Gastrocnemius medialis (tissue), 4 donors: ENCODE measurements around the gene SH3BP2. TPM values are rescaled to one million over a fixed set of nuclear protein-coding genes. Genes with fewer than 3 reads are reported as not detected.
A peak's percentile ranks its signal among the peaks of the same experiment; 100 is the strongest.

Experiments
- ATAC-seq, 2 donors: fragments of 150-250 bp; one replicate each; pipeline ENCODE4 v1.9.1; 2016
- DNase-seq, 2 donors: peaks; one replicate each; pipeline ENCODE4 v3.0.0-alpha.2; 2019
- H3K27ac ChIP-seq, 4 donors: fragments of 200-600 bp; sonication (generic); 1 replicate in 1 of 4; 2 replicates in 3 of 4; pipeline ENCODE4 v1.5.1; 2016 to 2018; ENCODE audit warnings: mild to moderate bottlenecking in 2 of 4, moderate library complexity in 1 of 4
- H3K27me3 ChIP-seq, 3 donors: fragments of 200-600 bp; sonication (generic) in 2 of 3; 1 replicate in 1 of 3; 2 replicates in 2 of 3; pipeline versions ENCODE4 v1.5.1 to v1.6.0; 2016 to 2019; ENCODE audit warnings: mild to moderate bottlenecking in 1 of 3, moderate library complexity in 1 of 3
- H3K36me3 ChIP-seq, 2 donors: fragments of 200-600 bp; sonication (generic) in 1 of 2; one replicate each; pipeline ENCODE4 v1.5.1; 2017 to 2018
- H3K4me1 ChIP-seq, 2 donors: fragments of 200-600 bp; sonication (generic) in 1 of 2; one replicate each; pipeline ENCODE4 v1.5.1; 2016 to 2017; ENCODE audit warnings: mild to moderate bottlenecking in 2 of 2
- H3K4me3 ChIP-seq, 4 donors: fragments of 200-600 bp; sonication (generic) in 3 of 4; 1 replicate in 1 of 4; 2 replicates in 3 of 4; pipeline ENCODE4 v1.5.1; 2016 to 2019; ENCODE audit warnings: mild to moderate bottlenecking in 2 of 4
- H3K9me3 ChIP-seq, 3 donors: fragments of 200-600 bp; sonication (generic) in 2 of 3; 1 replicate in 1 of 3; 2 replicates in 2 of 3; pipeline ENCODE4 v1.5.1; 2016 to 2019
- POLR2A ChIP-seq, 2 donors: fragments of 450-650 bp; IDR thresholded peaks; one replicate each; pipeline ENCODE4 v1.6.1; 2017; ENCODE audit warnings: antibody characterized with exemption in 2 of 2, mild to moderate bottlenecking in 2 of 2, moderate library complexity in 2 of 2
- in situ Hi-C, 4 donors: fragments of 200-750 bp; cut with MboI; loops; one replicate each; pipeline versions ENCODE4 v1.15.0 to v1.8.0; 2017; ENCODE audit warnings: low sequenced_read_pairs in 4 of 4
- intact Hi-C: fragments of 100-400 bp; cut with DNase I; formaldehyde crosslinking; loops from one replicate; pipeline ENCODE4 v1.15.1; 2023; ENCODE audit warnings: low total_unique reads
- total RNA-seq, 4 donors: library from RNA; depleted of rRNA; stranded (reverse); fragments of >200 nt; gene quantifications; one replicate each; pipeline versions ENCODE4 v1.1.0 to v1.2.3, GENCODE V29; 2016
- TF ChIP-seq, protein P1 (sequence below), 5 experiments: fragments of 450-650 bp in 3 of 5; fragments of 200-600 bp in 2 of 5; sonication (generic) in 2 of 5; IDR thresholded peaks in 4 of 5; conservative IDR thresholded peaks in 1 of 5; 1 replicate in 4 of 5; 2 replicates in 1 of 5; pipeline ENCODE4 v1.5.1; 2016 to 2019; ENCODE audit warnings: antibody characterized with exemption in 5 of 5, mild to moderate bottlenecking in 3 of 5, moderate library complexity in 3 of 5

SH3BP2 gene
- total RNA-seq, 4 donors from 2014 or later, result 4.8 to 21.5 (median 12.0) TPM

DNA sequence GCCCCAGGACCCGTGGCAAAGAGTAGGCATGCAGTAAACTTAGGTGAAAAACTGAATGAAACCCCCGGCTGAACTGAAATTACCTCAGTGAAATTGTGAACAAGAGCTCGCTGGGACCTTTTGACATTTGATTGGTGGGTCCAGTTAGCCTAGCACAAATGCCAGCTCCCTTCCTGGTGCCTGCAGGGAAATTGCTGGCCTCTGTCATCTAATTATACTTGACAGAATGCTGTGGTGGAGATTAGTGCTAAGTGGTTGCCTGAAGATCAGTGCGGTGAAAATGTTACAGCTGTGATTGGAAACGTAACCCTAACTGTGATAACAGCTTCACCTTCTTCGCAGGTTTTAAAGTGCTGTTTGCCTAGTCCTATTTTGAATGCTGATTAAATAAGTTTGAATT is 93.7 kb downstream of the SH3BP2 start:
- intact Hi-C loops, result no loop called here
- no peak overlapping the region for H3K27ac ChIP-seq
- TF ChIP-seq POLR2A (IDR thresholded peaks at IDR 0.05), result no peak
- TF ChIP-seq, protein P1, sequence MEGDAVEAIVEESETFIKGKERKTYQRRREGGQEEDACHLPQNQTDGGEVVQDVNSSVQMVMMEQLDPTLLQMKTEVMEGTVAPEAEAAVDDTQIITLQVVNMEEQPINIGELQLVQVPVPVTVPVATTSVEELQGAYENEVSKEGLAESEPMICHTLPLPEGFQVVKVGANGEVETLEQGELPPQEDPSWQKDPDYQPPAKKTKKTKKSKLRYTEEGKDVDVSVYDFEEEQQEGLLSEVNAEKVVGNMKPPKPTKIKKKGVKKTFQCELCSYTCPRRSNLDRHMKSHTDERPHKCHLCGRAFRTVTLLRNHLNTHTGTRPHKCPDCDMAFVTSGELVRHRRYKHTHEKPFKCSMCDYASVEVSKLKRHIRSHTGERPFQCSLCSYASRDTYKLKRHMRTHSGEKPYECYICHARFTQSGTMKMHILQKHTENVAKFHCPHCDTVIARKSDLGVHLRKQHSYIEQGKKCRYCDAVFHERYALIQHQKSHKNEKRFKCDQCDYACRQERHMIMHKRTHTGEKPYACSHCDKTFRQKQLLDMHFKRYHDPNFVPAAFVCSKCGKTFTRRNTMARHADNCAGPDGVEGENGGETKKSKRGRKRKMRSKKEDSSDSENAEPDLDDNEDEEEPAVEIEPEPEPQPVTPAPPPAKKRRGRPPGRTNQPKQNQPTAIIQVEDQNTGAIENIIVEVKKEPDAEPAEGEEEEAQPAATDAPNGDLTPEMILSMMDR (IDR thresholded peaks at IDR 0.05 in 4 of 5, conservative IDR thresholded peaks at IDR 0.05 in 1 of 5), result no peak

DNA sequence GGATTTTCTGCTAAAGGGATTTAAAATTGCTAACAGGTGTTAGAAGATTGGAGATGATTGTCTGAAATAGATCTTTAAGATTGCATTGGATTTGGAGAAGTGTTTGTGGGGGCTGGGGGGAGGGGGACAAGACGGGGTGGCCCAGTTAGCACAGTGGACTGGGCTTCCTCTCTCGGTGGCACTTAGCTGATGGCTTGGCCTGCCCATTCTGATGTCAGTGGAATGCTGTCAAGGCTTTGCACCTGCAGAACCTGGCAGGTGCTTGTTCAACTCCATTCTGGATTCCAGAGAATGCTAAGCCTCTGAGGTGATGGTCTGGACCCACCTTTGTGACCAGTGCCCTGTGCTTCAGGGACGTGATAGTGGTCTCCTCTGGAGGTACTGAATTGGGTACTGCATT is 94.5 kb downstream of the SH3BP2 start:
- H3K36me3 ChIP-seq, result peaks cover 2 to 43% of the 10 kb centered on the region in 2 donors
- H3K9me3 ChIP-seq, result no peaks in the 10 kb centered on the region
- H3K4me3 ChIP-seq, result no peak overlapping the region
- H3K27me3 ChIP-seq, result no peaks in the 10 kb centered on the region
- ATAC-seq (no peak), DNase-seq (no peak)
- TF ChIP-seq POLR2A (IDR thresholded peaks at IDR 0.05), result no peak
- TF ChIP-seq, protein P1 (IDR thresholded peaks at IDR 0.05 in 4 of 5, conservative IDR thresholded peaks at IDR 0.05 in 1 of 5), result no peak
- H3K27ac ChIP-seq, result peak overlapping the region in 1 of 4 donors; percentile 33
- H3K4me1 ChIP-seq, result peaks cover 13 to 24% of the 10 kb centered on the region in 2 donors
- intact Hi-C loops, result no loop called here
- in situ Hi-C loops, result no loop called here

More for the DNA sequence above, 93.7 kb downstream of the SH3BP2 start:
- Histone ChIP-seq H3K9me3 (no peaks in the 10 kb centered on the region), H3K4me1 (peaks cover 13 to 24% of the 10 kb centered on the region in 2 donors), H3K36me3 (peaks cover 2 to 50% of the 10 kb centered on the region in 2 donors), H3K27me3 (no peaks in the 10 kb centered on the region), H3K4me3 (no peak overlapping the region)
- ATAC-seq, result no peak
- no peak for DNase-seq
- in situ Hi-C loops, result no loop called here

DNA sequence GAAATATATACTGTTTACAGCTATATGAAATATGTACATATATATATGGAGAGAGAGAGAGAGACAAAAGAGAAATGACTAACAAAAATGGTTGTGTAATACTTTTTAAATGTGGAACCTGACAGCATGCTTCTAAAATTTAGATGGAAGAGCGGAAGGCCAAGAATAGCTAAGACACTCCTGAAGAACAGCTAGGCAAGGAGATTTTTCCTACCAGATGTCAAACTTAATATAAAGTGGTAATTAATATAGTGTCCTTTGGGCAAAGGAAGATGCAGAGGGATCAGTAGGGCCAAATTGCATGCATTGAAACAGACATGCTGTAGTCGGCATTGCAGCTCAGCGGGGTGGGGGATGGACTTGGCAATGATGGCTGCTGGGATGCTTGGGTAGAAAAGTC is 96.0 kb downstream of the SH3BP2 start:
- Histone ChIP-seq H3K36me3 (peaks cover 2 to 29% of the 10 kb centered on the region in 2 donors), H3K27ac (peak overlapping the region; percentile 61 to 67 (median 64)), H3K9me3 (no peaks in the 10 kb centered on the region), H3K4me3 (no peak overlapping the region), H3K4me1 (peaks cover 13 to 32% of the 10 kb centered on the region in 2 donors), H3K27me3 (no peaks in the 10 kb centered on the region)
- peak; percentile 89 to 94 for ATAC-seq
- intact Hi-C loops (no loop called here), in situ Hi-C loops (no loop called here)
- TF ChIP-seq, protein P1 (IDR thresholded peaks at IDR 0.05 in 4 of 5, conservative IDR thresholded peaks at IDR 0.05 in 1 of 5), result no peak
- TF ChIP-seq POLR2A (IDR thresholded peaks at IDR 0.05), result no peak
- no peak for DNase-seq

Other genes with a start within 250 kb of the SH3BP2 start
- 10 to 100 TPM; 36.1 to 81.9 (median 66.5) TPM for gene TNIP2, start 36.7 kb upstream of the SH3BP2 start, total RNA-seq
- 100 to 1,000 TPM; 144 to 255 (median 178) TPM for gene ADD1, start 50.8 kb downstream of the SH3BP2 start, total RNA-seq
- gene NOP14, start 170.3 kb downstream of the SH3BP2 start, total RNA-seq, result 10 to 100 TPM; 16.6 to 46.2 (median 36.2) TPM
- 1 to 10 TPM; 2.8 to 5.8 (median 3.7) TPM for gene GRK4, start 170.5 kb downstream of the SH3BP2 start, total RNA-seq